Spleen (tissue), 7 donors: ENCODE data around the gene POLDIP3.

Experiments used
- CTCF ChIP-seq, 11 experiments: fragments of 200-600 bp in 7 of 11; fragments of 450-650 bp in 4 of 11; sonication (generic) in 4 of 11; IDR thresholded peaks in 8 of 11; conservative IDR thresholded peaks in 3 of 11; 1 replicate in 7 of 11; 2 replicates in 4 of 11; pipeline versions ENCODE4 v1.4.0 to v1.8.0; 2016 to 2021; ENCODE audit warnings: antibody characterized with exemption in 11 of 11, inconsistent platforms in 4 of 11, mild to moderate bottlenecking in 1 of 11
- POLR2AphosphoS5 ChIP-seq, 3 donors: sonication (generic); formaldehyde crosslinking; IDR thresholded peaks; one replicate each; pipeline ENCODE4 v1.5.1; 2017; ENCODE audit warnings: antibody characterized with exemption in 3 of 3
- donor health status: DM: no; HTN: no; CAD: no; lungs with moderate emphysema.
- donor health status: DM: no; HTN: no; CAD: no.
- donor health status: DM: no; HTN: no; CAD: no.

DNA sequence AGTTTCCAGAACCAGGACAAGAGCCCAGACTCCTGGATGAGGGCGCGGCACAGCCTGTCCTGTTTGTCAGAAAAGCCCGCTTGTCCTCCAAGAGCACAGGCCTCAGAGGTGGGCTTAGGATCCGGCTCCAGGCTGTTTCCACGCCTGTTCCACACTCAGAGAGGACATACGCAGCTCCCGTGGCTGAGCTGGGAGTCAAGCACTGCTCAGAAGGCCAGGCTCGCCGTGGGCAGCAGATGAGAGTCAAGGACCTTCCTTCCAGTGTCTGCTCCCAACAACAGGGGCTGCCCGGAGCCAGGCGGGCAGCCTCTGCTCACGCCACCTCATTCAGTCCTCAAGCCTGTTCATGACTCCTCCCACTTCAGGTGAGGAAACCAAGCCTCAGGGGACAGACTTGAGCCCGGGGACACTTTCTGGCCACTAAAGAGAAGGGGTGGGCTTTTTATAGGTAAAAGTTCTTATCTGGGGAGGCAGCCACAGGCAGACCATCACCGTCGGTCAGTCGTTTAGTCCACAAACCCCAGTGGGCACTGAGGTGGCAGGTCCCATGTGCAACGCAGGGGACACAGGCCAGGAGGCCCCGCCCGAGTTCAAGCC is 30.8 kb upstream of the POLDIP3 start:
- TF ChIP-seq POLR2AphosphoS5 (IDR thresholded peaks at IDR 0.05) (peak in 2 of 3 donors; percentile 15 to 39), CTCF (IDR thresholded peaks at IDR 0.05 in 8 of 11, conservative IDR thresholded peaks at IDR 0.05 in 3 of 11) (no peak)
